HG03095 (cell line): ENCODE data around the gene DPEP2NB.
A peak's percentile ranks its signal among the peaks of the same experiment; 100 is the strongest.
"Not testable (repeated sequence)": the region's sequence is repeated elsewhere in the genome, so short reads cannot be mapped to it uniquely, and the experiment has no call there.

Experiments used
- ATAC-seq: cut with Tn5 transposase; IDR thresholded peaks from one replicate; pipeline ENCODE4 v1.9.1; 2021; ENCODE audit warnings: moderate library complexity; ENCODE audit not compliant: unreplicated experiment

The DPEP2NB gene

DNA sequence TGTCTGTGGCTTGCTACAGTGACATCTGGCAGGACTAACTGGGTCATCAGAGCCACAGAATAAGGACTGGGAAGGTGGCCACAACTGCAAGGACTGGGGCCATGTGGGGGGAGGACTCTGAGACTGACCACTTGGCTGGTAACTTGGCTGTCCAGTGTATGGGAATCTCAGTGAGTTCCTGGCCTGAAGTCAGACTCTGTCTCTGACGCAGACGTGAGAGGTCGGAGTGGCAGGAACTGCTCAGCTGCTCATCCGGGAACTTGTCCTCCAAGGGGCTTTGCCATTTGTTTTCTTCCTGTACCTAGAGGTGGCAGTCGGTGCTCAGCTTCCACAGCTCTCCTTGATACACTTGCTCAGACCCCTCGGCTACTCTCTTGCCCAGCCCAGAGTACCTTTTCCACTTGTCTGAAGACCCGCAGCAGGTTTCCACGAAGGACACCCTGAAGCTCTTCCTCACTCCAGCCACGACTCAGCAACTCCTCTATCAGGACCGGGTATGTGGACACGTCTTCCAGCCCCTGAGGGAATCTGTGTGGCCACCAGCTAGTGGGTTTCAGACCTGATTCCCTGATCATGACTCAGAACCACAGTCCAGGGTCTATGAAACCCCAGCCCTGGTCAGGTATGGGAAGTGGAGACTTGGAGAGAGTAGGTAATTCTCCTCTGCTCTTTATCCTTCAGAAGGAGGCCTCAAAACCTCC lies 28.1 kb downstream of the DPEP2NB start:
- no peak for ATAC-seq

GRCh38 chr16:67986949-67987348 lies 28.8 kb downstream of the DPEP2NB start:
- ATAC-seq: no peak

DNA sequence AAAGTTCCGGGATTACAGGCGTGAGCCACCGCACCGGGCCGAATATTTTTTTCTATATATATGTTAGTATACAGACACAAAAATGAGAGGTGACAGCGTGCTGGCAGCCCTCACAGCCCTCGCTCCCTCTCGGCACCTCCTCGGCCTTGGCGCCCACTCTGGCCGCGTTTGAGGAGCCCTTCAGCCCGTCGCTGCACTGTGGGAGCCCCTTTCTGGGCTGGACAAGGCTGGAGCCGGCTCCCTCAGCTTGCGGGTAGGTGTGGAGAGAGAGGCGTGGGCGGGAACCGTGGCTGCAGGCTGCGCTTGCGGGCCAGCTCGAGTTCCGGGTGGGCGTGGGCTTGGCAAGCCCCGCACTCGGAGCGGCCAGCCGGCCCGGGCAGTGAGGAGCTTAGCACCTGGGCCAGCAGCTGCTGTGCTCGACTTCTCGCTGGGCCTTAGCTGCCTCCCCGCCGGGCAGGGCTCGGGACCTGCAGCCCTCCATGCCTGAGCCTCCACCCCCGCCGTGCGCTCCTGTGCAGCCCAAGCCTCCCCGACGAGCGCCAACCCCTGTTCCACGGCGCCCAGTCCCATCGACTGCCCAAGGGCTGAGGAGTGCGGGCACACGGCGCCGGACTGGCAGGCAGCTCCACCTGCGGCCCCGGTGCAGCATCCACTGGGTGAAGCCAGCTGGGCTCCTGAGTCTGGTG lies 33.6 kb downstream of the DPEP2NB start:
- no peak for ATAC-seq

DNA sequence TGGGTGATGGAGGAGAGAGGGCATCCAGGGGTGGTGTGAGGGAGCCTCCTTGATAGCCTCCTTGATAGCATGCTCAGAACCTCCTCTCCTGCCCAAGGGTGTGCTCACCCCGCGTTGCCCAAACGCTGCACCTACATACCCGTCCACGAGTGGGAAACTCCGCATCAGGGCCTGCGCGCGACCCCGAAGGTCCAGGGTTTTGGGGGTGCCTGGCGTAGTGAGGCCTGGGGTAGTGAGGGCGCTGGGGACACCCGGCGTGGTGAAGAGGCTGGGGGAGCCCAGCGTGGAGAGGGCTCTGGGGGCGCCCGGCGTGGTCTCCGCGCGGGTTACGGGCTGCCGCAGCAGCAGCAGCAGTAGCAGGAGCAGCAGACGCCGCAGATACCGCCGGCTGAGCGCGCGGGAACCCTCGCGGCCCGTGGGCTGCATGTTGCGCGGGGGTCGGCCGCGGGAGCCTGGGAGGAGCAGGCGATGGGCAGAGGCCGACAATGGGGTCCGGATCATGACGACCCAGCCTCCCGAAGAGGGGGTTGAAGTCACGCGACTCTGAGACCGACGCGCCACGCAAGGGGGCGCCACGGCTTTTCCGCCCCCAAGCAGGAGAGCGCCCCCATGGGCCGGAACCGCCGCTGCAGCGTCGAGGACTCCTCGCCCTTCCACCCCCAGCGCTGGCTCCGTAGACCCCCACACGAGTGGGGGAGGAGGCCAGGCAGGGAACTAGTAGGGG lies 35.6 kb downstream of the DPEP2NB start, which contains the start of gene DPEP3:
Gene DPEP3, minus strand, starts transcription at position 545 of the 724 bp plus-strand sequence. Its CDS starts 119 bp downstream, at position 426.
- no peak for ATAC-seq

DNA sequence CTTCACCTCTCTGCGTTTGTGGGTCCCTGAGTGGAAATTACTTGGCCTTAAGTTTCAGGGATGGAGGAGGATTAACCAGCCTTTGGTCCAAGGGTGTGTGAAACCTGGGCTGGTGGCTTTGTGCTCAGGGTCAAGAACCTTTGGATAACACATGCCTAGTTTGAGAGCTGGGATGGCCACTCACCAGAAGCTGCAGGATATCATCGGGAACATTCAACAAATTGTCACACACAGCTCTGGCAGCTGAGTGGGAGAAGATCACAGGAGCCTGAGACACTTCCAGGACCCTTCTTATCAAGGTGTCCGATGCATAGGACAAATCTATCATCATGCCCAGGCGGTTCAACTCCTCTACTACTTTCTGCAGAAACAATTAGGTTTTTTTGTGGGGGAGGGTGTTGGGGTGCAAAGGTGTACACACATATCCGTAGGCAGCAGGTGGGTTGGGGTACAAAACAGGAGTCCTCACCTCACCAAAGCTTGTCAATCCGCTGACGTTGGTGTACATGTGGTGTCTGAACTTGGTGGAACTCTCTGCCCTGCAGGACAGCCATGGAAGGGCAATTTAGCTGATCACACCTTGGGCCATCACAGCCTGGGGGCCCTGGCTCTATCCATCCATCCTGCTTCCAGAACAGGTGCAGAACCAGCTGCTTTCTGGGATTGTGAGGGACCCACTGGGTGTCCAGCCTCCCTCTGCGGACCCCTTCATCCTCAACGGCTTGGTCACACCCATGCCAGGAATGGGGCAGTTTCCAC lies 38.1 kb downstream of the DPEP2NB start:
- no peak for ATAC-seq

DNA sequence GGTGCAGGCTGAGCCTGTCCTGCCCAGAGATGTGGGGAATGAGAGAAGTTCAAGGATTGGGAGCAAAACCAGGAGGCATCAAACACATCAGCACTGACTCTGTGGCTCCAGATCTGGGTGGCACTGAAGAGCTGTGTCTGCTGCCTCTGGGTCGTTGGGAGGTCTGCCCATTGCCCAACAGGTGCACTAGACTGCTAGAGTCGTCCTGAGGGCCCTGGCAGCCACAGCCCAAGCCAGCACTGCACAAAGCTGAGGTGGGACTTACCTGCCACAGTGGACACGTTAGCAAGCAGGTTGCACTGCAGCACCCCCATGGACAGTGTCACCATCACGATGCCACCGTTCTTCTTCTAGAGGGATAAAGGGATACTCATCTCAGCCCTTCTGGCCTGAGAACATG lies 38.7 kb downstream of the DPEP2NB start:
- no peak for ATAC-seq

GRCh38 chr16:67976205-67976604 lies 39.5 kb downstream of the DPEP2NB start:
- no peak for ATAC-seq

DNA sequence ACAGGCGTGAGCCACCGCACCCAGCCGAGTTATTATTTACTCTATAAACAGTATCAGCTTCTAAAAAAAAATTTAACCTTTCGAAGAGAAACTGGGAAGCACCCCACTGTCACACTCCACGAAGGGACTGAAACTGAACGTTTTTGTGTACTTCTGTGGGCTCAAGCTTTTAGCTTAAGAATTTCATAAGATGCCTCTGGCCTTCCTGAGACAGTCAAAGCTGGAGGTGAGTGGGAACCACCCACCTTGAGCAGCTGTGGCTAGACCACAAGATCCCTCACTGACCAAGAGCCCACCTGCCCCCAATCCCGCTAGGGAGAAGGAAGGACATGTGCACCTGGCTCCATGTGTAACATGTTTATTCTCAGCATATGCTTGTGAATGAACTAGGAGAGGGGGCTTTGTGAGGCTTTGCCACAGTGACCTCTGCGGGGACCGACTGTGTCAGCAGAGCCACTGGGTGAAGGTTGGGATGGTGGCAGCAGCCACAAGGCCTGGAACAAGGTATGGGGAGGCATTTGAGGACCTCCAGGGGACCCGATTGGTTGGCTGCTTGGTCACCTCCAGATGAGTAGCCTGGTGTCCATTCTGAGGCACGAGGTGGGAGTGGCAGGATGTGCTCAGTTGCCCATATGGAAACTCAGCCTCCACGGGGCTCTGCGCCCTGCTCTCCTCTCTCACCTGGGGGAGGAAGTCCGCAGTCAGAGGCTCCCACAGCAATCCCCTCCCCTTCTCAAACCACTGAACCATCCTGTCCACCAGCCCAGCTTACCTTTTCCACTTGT lies 40.2 kb downstream of the DPEP2NB start:
- no peak for ATAC-seq

GRCh38 chr16:67972285-67972684 lies 43.4 kb downstream of the DPEP2NB start:
- ATAC-seq: not testable (repeated sequence)

DNA sequence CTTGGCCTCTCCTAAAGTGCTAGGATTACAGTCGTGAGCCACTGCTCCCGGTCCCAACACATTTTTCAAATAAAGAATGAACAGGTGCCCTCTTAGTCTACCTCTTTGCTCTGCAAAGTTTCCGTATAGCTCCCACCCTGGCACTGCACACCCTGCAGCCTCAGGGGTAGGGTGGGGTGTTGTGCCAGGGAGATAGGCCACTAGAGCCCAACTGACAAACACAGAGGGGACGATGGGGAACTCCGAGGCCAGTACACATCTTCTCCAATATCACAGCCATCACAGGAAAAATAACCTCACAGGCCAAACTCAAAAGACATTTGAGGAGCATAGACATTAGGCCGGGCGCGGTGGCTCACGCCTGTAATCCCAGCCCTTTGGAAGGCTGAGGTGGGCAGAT lies 44.6 kb downstream of the DPEP2NB start:
- ATAC-seq: no peak

DNA sequence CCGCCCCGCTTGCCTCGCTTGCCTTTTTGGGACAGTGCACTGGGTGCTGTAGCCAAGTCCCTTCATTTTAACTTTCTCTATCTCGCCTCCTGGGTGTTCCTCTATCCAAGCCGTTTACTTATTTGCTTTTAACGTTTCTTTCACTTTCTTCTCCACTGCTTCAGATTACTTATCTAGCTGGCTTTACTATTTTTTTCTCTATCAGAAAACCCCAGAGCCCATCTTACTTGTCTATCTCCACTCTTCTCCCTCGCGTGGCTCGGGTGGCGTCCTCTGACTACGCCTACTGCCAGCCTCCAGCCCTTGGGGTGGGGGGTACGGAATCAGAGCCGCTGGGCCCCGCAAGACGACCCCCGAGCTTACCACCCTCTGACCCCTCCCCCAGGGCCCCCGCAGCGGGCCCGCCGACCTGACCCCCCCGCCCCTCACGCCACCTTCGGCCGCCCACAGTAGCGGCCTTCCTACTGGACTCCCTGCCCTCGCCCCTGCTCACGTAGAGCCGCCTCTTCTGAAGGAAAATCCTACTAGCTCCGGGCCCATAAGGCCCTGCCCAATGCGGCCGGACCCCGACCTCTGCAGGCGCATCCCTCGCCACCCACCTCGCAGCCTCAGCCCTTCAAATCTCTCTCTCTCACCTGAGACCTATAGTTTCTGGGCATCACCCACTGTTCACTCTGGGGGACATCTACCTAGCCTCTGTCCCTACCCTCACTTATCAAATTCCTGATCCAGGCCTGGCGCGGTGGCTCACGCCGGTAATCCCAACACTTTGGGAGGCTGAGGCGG lies 46.3 kb downstream of the DPEP2NB start:
- ATAC-seq: no peak

DNA sequence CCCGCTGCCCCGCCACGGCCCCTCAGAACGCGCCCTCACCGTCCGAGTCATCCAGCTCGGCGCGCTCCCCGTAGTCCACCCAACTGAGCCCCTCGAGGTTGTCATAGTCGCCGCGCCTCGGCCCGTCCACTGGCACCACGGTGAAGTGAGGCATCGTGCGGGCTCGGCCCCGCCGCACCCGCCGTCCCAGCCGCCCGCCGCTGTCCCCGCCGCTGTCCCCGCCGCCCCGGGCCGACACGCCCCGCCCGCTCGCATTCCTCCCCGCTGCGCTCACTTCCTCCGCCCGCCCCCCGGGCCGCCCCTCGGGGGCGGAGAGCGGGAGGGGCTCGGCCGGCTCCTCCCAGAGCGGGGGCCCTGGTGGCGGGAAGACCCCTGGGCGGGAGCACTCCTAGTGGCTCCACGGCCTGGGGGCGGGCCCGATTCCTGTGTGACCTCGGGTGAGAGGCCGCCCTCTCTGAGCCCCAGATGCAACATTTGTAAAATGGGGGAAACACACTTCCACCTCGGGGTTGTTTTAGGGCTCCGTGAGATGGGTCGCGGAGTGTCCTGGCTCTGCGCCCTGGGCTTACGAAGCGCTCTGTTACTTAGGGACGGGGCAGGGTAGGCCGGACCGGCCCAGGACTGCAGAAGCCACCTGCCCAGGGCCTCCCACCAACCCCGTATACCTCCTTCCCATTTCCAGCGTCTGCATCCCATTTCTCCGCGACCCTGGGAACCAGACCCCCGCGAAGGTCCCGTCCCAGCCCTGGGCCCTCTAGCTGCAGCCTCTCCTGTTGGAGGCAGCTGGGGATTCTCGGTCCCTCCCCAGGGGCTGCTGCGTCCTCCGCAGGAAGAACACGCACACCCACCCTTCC lies 47.1 kb downstream of the DPEP2NB start, which contains the start of gene SLC12A4:
Gene SLC12A4, minus strand, starts transcription at position 238 of the 854 bp plus-strand sequence. Its CDS starts 84 bp downstream, at position 154.
- peak; percentile 71 for ATAC-seq

GRCh38 chr16:67967958-67968399 lies 47.7 kb downstream of the DPEP2NB start:
- peak; percentile 18 for ATAC-seq

GRCh38 chr16:67967183-67967957 lies 48.3 kb downstream of the DPEP2NB start:
- no peak for ATAC-seq

DNA sequence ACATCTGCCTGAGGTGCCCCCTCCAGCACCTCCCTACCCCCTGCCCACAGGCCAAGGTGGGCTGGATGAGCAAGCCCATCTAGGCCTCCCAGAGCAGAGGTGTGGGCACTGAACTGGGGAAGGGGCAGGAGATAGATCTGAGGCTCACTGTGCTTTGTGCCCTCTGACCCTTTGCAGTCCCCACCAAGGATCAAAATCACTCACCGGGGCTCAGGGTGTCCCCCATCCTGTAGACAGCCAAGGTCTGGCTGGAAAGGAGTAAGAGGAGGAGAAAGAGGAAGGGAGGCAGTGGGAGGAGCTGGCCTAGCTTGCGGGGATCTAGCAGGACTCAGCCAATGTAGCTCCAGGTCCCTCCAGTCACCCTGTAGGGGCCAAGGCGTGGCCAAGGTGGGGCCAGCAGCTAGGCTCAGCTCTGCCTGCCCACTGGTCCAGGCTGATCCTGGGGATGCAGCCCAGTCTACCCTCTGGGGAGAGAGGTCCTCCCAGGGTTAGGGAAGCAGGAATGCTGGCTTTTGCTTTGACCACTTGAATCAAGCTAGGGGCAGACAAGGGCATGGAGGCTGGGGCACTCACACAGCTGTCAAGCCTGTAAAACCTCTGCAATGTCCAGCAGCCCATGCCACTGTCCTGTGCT lies 49.0 kb downstream of the DPEP2NB start:
- ATAC-seq: no peak

GRCh38 chr16:67965668-67966548 lies 49.8 kb downstream of the DPEP2NB start:
- no peak for ATAC-seq
